GM23338 (cell line): ENCODE results near the gene RPL29. TPM values are rescaled to one million over a fixed set of nuclear protein-coding genes. Genes with fewer than 3 reads are reported as not detected.

ENCODE experiments used
- ATAC-seq: fragments of 200-7000 bp; cut with Tn5 transposase; 3 replicates; pipeline ENCODE4 v1.9.1; 2020
- DNase-seq: peaks from one replicate; pipeline ENCODE4 v3.0.0-alpha.2; 2015; ENCODE audit warnings: low spot score
- H2AFZ ChIP-seq: fragments of 200-600 bp; sonication (generic); 2 replicates; pipeline ENCODE4 v1.8.0; 2016; ENCODE audit warnings: antibody characterized with exemption, mild to moderate bottlenecking, moderate library complexity
- H3F3A ChIP-seq: fragments of 200-600 bp; sonication (generic); replicated peaks from 2 replicates; pipeline ENCODE4 v1.8.0; 2017; ENCODE audit warnings: antibody characterized with exemption, mixed run types, low read depth
- H3K27ac ChIP-seq: fragments of 200-600 bp; sonication (generic); 2 replicates; pipeline ENCODE4 v1.6.1; 2016; ENCODE audit warnings: low read depth
- H3K27me3 ChIP-seq: fragments of 200-600 bp; sonication (generic); 2 replicates; pipeline ENCODE4 v1.8.0; 2016; ENCODE audit warnings: mild to moderate bottlenecking, mixed run types, moderate library complexity; ENCODE audit not compliant: insufficient read depth
- H3K36me3 ChIP-seq: fragments of 200-600 bp; sonication (generic); 2 replicates; pipeline ENCODE4 v1.8.0; 2016; ENCODE audit warnings: mild to moderate bottlenecking; ENCODE audit not compliant: insufficient read depth
- H3K4me1 ChIP-seq: fragments of 200-600 bp; sonication (generic); 2 replicates; pipeline ENCODE4 v1.8.0; 2016; ENCODE audit warnings: mild to moderate bottlenecking, moderate library complexity; ENCODE audit not compliant: insufficient read depth
- H3K4me2 ChIP-seq: fragments of 200-600 bp; sonication (generic); 2 replicates; pipeline ENCODE4 v1.7.1; 2017; ENCODE audit warnings: mixed run types
- H3K4me3 ChIP-seq: fragments of 200-600 bp; sonication (generic); 2 replicates; pipeline ENCODE4 v1.6.1; 2016; ENCODE audit warnings: mixed run types
- H3K79me2 ChIP-seq: fragments of 200-600 bp; sonication (generic); replicated peaks from 2 replicates; pipeline ENCODE4 v1.8.0; 2017; ENCODE audit warnings: mild to moderate bottlenecking; ENCODE audit not compliant: insufficient read depth
- H3K9me2 ChIP-seq: fragments of 200-600 bp; sonication (generic); 2 replicates; pipeline ENCODE4 v1.8.0; 2017; ENCODE audit not compliant: insufficient read depth
- H4K20me1 ChIP-seq: fragments of 200-600 bp; sonication (generic); replicated peaks from 2 replicates; pipeline ENCODE4 v1.8.0; 2017; ENCODE audit warnings: mild to moderate bottlenecking; ENCODE audit not compliant: insufficient read depth
- H3K27ac Mint-ChIP-seq: 2 replicates; pipeline ENCODE4 v1.8.0; 2020; ENCODE audit warnings: inconsistent platforms, mild to moderate bottlenecking, moderate library complexity, mixed read lengths
- H3K27me3 Mint-ChIP-seq: 3 replicates; pipeline ENCODE4 v1.8.0; 2022; ENCODE audit warnings: low read depth, mild to moderate bottlenecking, moderate library complexity, mixed read lengths, inconsistent platforms; ENCODE audit not compliant: insufficient read depth, poor library complexity
- H3K36me3 Mint-ChIP-seq: 3 replicates; pipeline ENCODE4 v1.8.0; 2021; ENCODE audit warnings: low read depth, mild to moderate bottlenecking, inconsistent platforms, moderate library complexity, mixed read lengths
- H3K4me1 Mint-ChIP-seq: 3 replicates; pipeline ENCODE4 v1.8.0; 2020; ENCODE audit warnings: mild to moderate bottlenecking, inconsistent platforms, mixed read lengths
- H3K4me3 Mint-ChIP-seq: 3 replicates; pipeline ENCODE4 v1.8.0; 2021; ENCODE audit warnings: moderate library complexity, mild to moderate bottlenecking, inconsistent platforms, mixed read lengths
- H3K9me3 Mint-ChIP-seq: 3 replicates; pipeline ENCODE4 v1.8.0; 2020; ENCODE audit warnings: moderate library complexity, mild to moderate bottlenecking, inconsistent platforms, mixed read lengths
- CREB1 ChIP-seq: fragments of 250-450 bp; sonication (Bioruptor Pico); IDR thresholded peaks from 2 replicates; pipeline ENCODE4 v1.5.0; 2020; ENCODE audit warnings: low read depth, mild to moderate bottlenecking, moderate library complexity
- CTCF ChIP-seq, 2 experiments: fragments of 200-600 bp in 1 of 2; sonication (generic) in 1 of 2; conservative IDR thresholded peaks; 2 replicates each; pipeline versions ENCODE4 v1.5.1 to v1.6.1; 2016 to 2017; ENCODE audit warnings: antibody characterized with exemption in 2 of 2, low read depth in 2 of 2, mild to moderate bottlenecking in 2 of 2, moderate library complexity in 1 of 2
- ETS1 ChIP-seq: IDR thresholded peaks from 2 replicates; pipeline ENCODE4 v1.6.1; 2016; ENCODE audit warnings: antibody characterized with exemption
- EZH2 ChIP-seq: fragments of 200-600 bp; sonication (generic); IDR thresholded peaks from one replicate; pipeline ENCODE4 v1.8.0; 2017; ENCODE audit warnings: antibody characterized with exemption, mild to moderate bottlenecking, low read depth; ENCODE audit not compliant: unreplicated experiment
- EZH2phosphoT487 ChIP-seq: fragments of 200-600 bp; sonication (generic); IDR thresholded peaks from one replicate; pipeline ENCODE4 v1.8.1; 2018; ENCODE audit warnings: antibody characterized with exemption; ENCODE audit not compliant: unreplicated experiment
- JUNB ChIP-seq: IDR thresholded peaks from one replicate; pipeline ENCODE4 v1.6.1; 2016; ENCODE audit warnings: antibody characterized with exemption; ENCODE audit not compliant: unreplicated experiment
- NANOG ChIP-seq: IDR thresholded peaks from 2 replicates; pipeline ENCODE4 v1.6.1; 2016; ENCODE audit warnings: antibody characterized with exemption, borderline replicate concordance
- POLR2AphosphoS5 ChIP-seq: IDR thresholded peaks from 2 replicates; pipeline ENCODE4 v1.6.1; 2016; ENCODE audit warnings: antibody characterized with exemption, low read depth
- REST ChIP-seq: IDR thresholded peaks from one replicate; pipeline ENCODE4 v1.6.1; 2018; ENCODE audit warnings: antibody characterized with exemption; ENCODE audit not compliant: unreplicated experiment
- STAT1 ChIP-seq: IDR thresholded peaks from one replicate; pipeline ENCODE4 v1.6.1; 2016; ENCODE audit warnings: antibody characterized with exemption; ENCODE audit not compliant: unreplicated experiment
- ZNF114 ChIP-seq: fragments of 250-450 bp; sonication (Bioruptor Pico); IDR thresholded peaks from 2 replicates; pipeline ENCODE4 v1.5.0; 2020; ENCODE audit warnings: mild to moderate bottlenecking, moderate library complexity
- ZNF331 ChIP-seq: fragments of 250-450 bp; sonication (Bioruptor Pico); IDR thresholded peaks from 2 replicates; pipeline ENCODE4 v1.5.0; 2020; ENCODE audit warnings: low read depth, mild to moderate bottlenecking, moderate library complexity
- polyA plus RNA-seq: library from polyadenylated mRNA; unstranded; fragments of >200 nt; fragmentation: Nextera tagmentation; extraction: Ambion mirVana; gene quantifications from 2 replicates; pipeline ENCODE4 v1.2.1, GENCODE V29; 2016
- total RNA-seq: library from RNA; depleted of rRNA; stranded (reverse); fragments of >200 nt; shearing (Covaris generic); gene quantifications from 2 replicates; pipeline ENCODE4 v1.2.3, GENCODE V29; 2014
- TF ChIP-seq, protein P1 (sequence below): fragments of 250-450 bp; sonication (Bioruptor Pico); IDR thresholded peaks from 2 replicates; pipeline ENCODE4 v1.5.0; 2020; ENCODE audit warnings: mild to moderate bottlenecking, moderate library complexity

Gene RPL29
- total and polyA plus RNA-seq, 2 experiments from 2014 or later: 1,471 to 1,864 TPM

DNA sequence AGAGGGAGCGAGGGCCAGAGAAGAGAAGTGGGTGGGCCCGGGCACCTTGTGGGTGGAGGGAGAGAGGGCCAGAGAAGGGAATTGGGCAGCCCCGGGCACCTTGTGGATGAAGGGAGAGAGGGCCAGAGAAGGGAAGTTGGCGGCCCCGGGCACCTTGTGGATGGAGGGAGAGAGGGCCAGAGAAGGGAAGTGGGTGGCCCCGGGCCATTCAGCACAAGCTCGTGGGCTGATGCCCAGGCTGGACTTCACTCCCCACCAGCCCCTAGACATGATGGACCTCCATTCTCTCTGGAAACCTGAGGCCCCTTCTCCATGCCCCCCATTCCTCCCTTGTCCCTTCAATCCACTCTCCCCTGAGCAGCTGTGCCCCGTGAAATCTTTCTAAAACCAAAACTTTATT, 44.9 kb upstream of the RPL29 start:
- DNase-seq (no peak), ATAC-seq (no peak)
- peaks cover 8% of the 10 kb centered on the region for H3K4me1 Mint-ChIP-seq
- Histone ChIP-seq H3K4me1 (no peaks in the 10 kb centered on the region), H3K27ac (no peak overlapping the region), H3F3A (no peaks in the 10 kb centered on the region), H3K4me3 (no peak overlapping the region), H2AFZ (no peak overlapping the region), H3K4me2 (no peak overlapping the region), H3K9me2 (no peaks in the 10 kb centered on the region), H4K20me1 (no peaks in the 10 kb centered on the region), H3K36me3 (no peaks in the 10 kb centered on the region), H3K27me3 (no peaks in the 10 kb centered on the region), H3K79me2 (no peaks in the 10 kb centered on the region)
- peaks cover 9% of the 10 kb centered on the region for H3K27me3 Mint-ChIP-seq
- H3K9me3 Mint-ChIP-seq: peaks cover 3% of the 10 kb centered on the region; the same call in 1 of the 3 replicates
- no peaks in the 10 kb centered on the region for H3K36me3 Mint-ChIP-seq
- TF ChIP-seq REST (no peak), ETS1 (no peak), JUNB (no peak), EZH2phosphoT487 (no peak), ZNF331 (no peak), POLR2AphosphoS5 (no peak), CREB1 (CRISPR knock-in tag) (no peak), NANOG (no peak), STAT1 (no peak), EZH2 (no peak), CTCF (conservative IDR thresholded peaks at IDR 0.05; ENCODE audit: low read depth in 2 of 2) (no peak), ZNF114 (CRISPR knock-in tag) (no peak)
- TF ChIP-seq, protein P1, sequence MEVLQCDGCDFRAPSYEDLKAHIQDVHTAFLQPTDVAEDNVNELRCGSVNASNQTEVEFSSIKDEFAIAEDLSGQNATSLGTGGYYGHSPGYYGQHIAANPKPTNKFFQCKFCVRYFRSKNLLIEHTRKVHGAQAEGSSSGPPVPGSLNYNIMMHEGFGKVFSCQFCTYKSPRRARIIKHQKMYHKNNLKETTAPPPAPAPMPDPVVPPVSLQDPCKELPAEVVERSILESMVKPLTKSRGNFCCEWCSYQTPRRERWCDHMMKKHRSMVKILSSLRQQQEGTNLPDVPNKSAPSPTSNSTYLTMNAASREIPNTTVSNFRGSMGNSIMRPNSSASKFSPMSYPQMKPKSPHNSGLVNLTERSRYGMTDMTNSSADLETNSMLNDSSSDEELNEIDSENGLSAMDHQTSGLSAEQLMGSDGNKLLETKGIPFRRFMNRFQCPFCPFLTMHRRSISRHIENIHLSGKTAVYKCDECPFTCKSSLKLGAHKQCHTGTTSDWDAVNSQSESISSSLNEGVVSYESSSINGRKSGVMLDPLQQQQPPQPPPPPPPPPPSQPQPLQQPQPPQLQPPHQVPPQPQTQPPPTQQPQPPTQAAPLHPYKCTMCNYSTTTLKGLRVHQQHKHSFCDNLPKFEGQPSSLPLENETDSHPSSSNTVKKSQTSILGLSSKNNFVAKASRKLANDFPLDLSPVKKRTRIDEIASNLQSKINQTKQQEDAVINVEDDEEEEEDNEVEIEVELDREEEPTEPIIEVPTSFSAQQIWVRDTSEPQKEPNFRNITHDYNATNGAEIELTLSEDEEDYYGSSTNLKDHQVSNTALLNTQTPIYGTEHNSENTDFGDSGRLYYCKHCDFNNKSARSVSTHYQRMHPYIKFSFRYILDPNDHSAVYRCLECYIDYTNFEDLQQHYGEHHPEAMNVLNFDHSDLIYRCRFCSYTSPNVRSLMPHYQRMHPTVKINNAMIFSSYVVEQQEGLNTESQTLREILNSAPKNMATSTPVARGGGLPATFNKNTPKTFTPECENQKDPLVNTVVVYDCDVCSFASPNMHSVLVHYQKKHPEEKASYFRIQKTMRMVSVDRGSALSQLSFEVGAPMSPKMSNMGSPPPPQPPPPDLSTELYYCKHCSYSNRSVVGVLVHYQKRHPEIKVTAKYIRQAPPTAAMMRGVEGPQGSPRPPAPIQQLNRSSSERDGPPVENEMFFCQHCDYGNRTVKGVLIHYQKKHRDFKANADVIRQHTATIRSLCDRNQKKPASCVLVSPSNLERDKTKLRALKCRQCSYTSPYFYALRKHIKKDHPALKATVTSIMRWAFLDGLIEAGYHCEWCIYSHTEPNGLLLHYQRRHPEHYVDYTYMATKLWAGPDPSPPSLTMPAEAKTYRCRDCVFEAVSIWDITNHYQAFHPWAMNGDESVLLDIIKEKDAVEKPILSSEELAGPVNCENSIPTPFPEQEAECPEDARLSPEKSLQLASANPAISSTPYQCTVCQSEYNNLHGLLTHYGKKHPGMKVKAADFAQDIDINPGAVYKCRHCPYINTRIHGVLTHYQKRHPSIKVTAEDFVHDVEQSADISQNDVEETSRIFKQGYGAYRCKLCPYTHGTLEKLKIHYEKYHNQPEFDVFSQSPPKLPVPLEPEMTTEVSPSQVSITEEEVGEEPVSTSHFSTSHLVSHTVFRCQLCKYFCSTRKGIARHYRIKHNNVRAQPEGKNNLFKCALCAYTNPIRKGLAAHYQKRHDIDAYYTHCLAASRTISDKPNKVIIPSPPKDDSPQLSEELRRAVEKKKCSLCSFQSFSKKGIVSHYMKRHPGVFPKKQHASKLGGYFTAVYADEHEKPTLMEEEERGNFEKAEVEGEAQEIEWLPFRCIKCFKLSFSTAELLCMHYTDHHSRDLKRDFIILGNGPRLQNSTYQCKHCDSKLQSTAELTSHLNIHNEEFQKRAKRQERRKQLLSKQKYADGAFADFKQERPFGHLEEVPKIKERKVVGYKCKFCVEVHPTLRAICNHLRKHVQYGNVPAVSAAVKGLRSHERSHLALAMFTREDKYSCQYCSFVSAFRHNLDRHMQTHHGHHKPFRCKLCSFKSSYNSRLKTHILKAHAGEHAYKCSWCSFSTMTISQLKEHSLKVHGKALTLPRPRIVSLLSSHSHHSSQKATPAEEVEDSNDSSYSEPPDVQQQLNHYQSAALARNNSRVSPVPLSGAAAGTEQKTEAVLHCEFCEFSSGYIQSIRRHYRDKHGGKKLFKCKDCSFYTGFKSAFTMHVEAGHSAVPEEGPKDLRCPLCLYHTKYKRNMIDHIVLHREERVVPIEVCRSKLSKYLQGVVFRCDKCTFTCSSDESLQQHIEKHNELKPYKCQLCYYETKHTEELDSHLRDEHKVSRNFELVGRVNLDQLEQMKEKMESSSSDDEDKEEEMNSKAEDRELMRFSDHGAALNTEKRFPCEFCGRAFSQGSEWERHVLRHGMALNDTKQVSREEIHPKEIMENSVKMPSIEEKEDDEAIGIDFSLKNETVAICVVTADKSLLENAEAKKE: no peak
- H3K4me3 Mint-ChIP-seq: no peak overlapping the region
- no peak overlapping the region for H3K27ac Mint-ChIP-seq
